BLaER1 treated with 17β-estradiol and CSF1 and Interleukin-3, amounts not matched to agents 10 nM and 100 nM (cell line): Measurements from ENCODE around the gene SARDH.

Source experiments
- H3K27ac ChIP-seq, 11 experiments: shearing (Covaris generic); formaldehyde crosslinking; 2 replicates each; pipeline ENCODE4 v1.8.1; 2022
- H3K27me3 ChIP-seq, 11 experiments: shearing (Covaris generic); formaldehyde crosslinking; 2 replicates each; pipeline ENCODE4 v1.8.1; 2022
- H3K36me3 ChIP-seq, 11 experiments: shearing (Covaris generic); formaldehyde crosslinking; 2 replicates each; pipeline ENCODE4 v1.8.1; 2022
- H3K4me1 ChIP-seq, 10 experiments: shearing (Covaris generic); formaldehyde crosslinking; 2 replicates each; pipeline ENCODE4 v1.8.1; 2022
- H3K4me2 ChIP-seq, 11 experiments: shearing (Covaris generic); formaldehyde crosslinking; 2 replicates each; pipeline ENCODE4 v1.8.1; 2022
- H3K4me3 ChIP-seq, 10 experiments: shearing (Covaris generic); formaldehyde crosslinking; 2 replicates each; pipeline ENCODE4 v1.8.1; 2022
- H3K9ac ChIP-seq, 11 experiments: shearing (Covaris generic); formaldehyde crosslinking; 2 replicates each; pipeline ENCODE4 v1.8.1; 2022
- H3K9me3 ChIP-seq, 11 experiments: shearing (Covaris generic); formaldehyde crosslinking; replicated peaks in 1 of 11; 2 replicates each; pipeline ENCODE4 v1.8.1; 2022
- H4K20me1 ChIP-seq, 11 experiments: shearing (Covaris generic); formaldehyde crosslinking; 2 replicates each; pipeline ENCODE4 v1.8.1; 2022
- Cebpa-rat ChIP-seq, 11 experiments: shearing (Covaris generic); IDR thresholded peaks; 2 replicates each; pipeline ENCODE4 v1.8.1; 2022

SARDH gene

DNA sequence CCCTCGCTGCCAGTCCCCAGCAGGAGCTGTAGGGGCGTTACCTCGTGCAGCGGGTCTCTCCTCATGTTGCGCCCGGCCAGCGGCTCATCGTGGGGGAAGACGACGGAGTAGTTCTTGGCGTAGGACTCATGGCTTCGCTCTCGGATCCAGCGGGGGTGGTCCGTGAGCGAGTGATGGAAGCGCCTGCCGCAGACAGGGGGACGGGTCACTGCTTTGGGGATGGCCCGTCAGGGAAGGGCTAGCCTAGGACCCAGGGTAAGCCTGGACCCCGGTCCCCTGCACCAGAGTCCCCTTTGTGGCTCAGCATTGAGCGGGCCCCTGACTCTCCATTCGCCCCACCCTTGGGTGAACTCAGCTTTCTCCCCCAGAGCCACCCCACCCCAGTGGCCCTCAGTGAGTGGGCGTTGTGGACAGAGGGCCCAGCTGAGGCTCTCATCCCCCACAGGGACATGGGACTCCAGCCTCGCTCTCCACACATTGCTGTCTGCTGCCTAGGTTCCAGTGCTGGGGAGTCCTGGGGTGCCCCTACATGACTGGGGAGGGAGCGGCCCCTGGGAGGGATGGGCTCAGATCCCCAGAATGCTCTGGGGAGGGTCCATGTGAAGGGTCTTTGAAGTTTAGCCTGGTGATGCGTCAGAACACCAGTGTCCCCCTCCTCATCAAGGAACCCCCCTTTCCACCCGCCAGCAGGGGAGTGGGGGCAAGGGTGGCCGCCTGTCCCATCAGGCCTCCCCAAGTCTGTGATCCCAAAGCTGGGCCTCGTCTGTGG, 29.7 kb downstream of the SARDH start:
- H3K9ac ChIP-seq, result peak overlapping the region in 8 of 11 experiments; percentile 6 to 79 (median 70); a peak in 13 of 22 replicates
- H3K9me3 ChIP-seq, result no peaks in the 10 kb centered on the region
- H3K4me3 ChIP-seq, result no peak overlapping the region
- no peaks in the 10 kb centered on the region for H4K20me1 ChIP-seq
- peaks cover 85 to 100% (median 100%) of the 10 kb centered on the region in 10 experiments for H3K4me1 ChIP-seq
- H3K4me2 ChIP-seq, result peak overlapping the region; percentile 81 to 100 (median 97)
- no peak for TF ChIP-seq Cebpa-rat (IDR thresholded peaks at IDR 0.05)
- H3K27ac ChIP-seq, result peak overlapping the region in 6 of 11 experiments; percentile 73 to 87 (median 85); a peak in 11 of 22 replicates
- no peaks in the 10 kb centered on the region for H3K36me3 ChIP-seq
- peaks cover 0 to 45% (median 0%) of the 10 kb centered on the region in 11 experiments; a peak in 7 of 22 replicates for H3K27me3 ChIP-seq

DNA sequence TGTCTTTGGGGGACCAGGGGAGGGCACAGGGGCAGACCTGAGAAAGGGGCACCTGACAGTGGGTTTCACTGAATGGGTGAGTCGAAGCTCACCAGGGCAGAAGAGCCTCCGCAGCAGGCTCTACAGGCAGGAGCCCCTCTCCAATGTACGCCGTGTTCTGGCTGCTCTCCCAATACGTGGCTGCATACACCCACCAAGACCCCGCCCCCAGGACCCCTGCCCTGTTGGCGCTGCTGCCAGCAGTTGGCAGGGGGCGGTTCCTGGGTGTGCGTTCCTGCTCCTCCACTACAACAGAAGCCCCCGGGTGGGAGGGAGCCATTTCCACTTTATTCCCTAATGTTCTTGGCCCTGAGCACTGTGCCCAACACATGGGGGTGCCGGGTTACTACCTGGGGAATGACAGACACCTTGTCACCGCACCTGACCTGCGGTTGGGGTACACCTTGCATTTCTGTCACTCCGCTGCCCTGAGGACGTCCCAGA, 30.3 kb downstream of the SARDH start:
- peak overlapping the region in 4 of 10 experiments; percentile 24 to 48 (median 25); a peak in 3 of 20 replicates for H3K4me3 ChIP-seq
- peak overlapping the region in 8 of 11 experiments; percentile 66 to 87 (median 80); a peak in 16 of 22 replicates for H3K27ac ChIP-seq
- no peaks in the 10 kb centered on the region for H3K9me3 ChIP-seq
- peaks cover 85 to 100% (median 100%) of the 10 kb centered on the region in 10 experiments for H3K4me1 ChIP-seq
- H3K36me3 ChIP-seq, result no peaks in the 10 kb centered on the region
- H3K27me3 ChIP-seq, result peaks cover 0 to 46% (median 0%) of the 10 kb centered on the region in 11 experiments; a peak in 7 of 22 replicates
- H3K4me2 ChIP-seq, result peak overlapping the region; percentile 81 to 100 (median 97)
- no peak for TF ChIP-seq Cebpa-rat (IDR thresholded peaks at IDR 0.05)
- no peaks in the 10 kb centered on the region for H4K20me1 ChIP-seq
- H3K9ac ChIP-seq, result peak overlapping the region in 10 of 11 experiments; percentile 3 to 79 (median 66); a peak in 15 of 22 replicates

DNA sequence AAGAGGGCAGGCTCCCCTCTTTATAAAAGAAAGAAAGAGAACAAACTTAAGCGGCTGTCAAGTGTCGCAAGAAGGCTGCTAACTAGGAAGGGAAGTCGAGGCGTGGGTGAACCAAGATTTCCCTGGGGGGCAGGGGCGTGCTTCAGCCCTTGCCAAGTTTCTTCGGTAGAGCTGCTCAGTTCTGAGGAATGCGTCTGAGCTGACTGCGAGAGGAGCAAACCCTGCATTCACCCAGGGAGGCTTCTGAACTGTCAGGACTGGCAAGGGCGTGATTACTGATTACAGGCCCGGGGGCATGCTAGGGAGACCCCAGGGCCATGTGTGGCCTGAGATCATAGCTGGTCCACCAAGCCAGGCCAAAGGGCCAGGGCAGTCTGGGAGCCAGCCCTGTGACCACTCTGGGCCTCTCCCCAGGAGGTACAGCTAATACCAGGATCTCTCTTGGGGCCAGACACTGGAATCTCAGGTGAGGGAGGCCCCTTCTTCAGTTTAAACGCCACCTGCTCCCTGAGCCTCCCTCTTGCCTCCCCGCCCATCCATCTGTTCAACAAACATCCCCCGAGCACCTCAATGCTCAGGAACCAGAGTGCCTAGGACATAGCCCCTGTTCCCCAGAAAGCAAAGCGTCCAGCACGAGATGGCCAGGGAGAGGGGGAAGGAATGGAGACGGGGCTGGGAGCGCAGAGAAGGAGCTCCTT, 30.9 kb downstream of the SARDH start:
- TF ChIP-seq Cebpa-rat (IDR thresholded peaks at IDR 0.05), result peak in 9 of 11 experiments; percentile 26 to 93 (median 68); a peak in 13 of 22 replicates
- Histone ChIP-seq H3K27ac (peak overlapping the region in 9 of 11 experiments; percentile 47 to 87 (median 75); a peak in 17 of 22 replicates), H3K4me3 (peak overlapping the region in 8 of 10 experiments; percentile 11 to 49 (median 36); a peak in 11 of 20 replicates), H4K20me1 (no peaks in the 10 kb centered on the region), H3K4me1 (peaks cover 85 to 100% (median 100%) of the 10 kb centered on the region in 10 experiments), H3K27me3 (peaks cover 0 to 50% (median 0%) of the 10 kb centered on the region in 11 experiments; a peak in 7 of 22 replicates), H3K9me3 (no peaks in the 10 kb centered on the region), H3K36me3 (no peaks in the 10 kb centered on the region), H3K9ac (peak overlapping the region in 10 of 11 experiments; percentile 3 to 79 (median 66); a peak in 19 of 22 replicates), H3K4me2 (peak overlapping the region; percentile 81 to 100 (median 97))

DNA sequence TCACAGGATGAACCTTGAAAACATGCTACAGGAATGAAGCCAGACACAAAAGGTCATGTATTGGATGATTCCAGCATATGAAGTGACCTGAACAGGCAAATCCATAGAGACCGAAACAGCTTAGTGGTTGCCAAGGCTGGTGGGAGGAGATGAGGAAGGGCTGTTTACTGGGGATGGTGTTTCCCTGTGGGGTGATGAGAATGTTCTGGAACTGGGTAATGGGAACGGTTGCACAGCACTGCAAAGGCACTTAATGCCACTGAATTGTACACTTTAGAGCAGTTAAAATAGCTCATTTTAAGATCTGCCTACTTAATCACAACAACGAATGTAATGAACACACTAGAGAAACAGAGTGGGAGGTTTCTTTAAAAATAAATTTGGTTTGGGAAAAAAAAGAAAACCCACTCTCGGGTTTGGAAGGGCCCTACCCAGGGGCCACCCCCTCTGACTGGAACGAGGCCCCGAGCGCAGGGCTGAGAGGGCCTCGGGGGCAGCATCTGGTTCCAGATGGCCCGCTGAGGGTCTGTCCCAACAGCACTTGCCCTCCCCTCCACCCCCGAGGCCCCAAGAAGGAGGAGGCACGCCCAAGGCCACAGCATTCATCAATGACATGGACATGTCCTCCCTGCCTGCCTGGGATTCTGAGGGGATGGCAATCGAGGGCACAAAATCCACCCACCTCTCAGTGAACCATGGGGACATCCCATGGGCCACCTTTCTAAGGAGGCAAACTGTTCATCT, 31.7 kb downstream of the SARDH start:
- no peaks in the 10 kb centered on the region for H4K20me1 ChIP-seq
- peak overlapping the region; percentile 81 to 100 (median 97) for H3K4me2 ChIP-seq
- H3K9me3 ChIP-seq, result no peaks in the 10 kb centered on the region
- peaks cover 0 to 56% (median 0%) of the 10 kb centered on the region in 11 experiments; a peak in 7 of 22 replicates for H3K27me3 ChIP-seq
- peak overlapping the region in 9 of 11 experiments; percentile 51 to 79 (median 67); a peak in 18 of 22 replicates for H3K9ac ChIP-seq
- H3K27ac ChIP-seq, result peak overlapping the region in 9 of 11 experiments; percentile 47 to 87 (median 74); a peak in 17 of 22 replicates
- peak overlapping the region in 7 of 10 experiments; percentile 11 to 49 (median 46); a peak in 7 of 20 replicates for H3K4me3 ChIP-seq
- H3K4me1 ChIP-seq, result peaks cover 85 to 100% (median 100%) of the 10 kb centered on the region in 10 experiments
- TF ChIP-seq Cebpa-rat (IDR thresholded peaks at IDR 0.05), result no peak
- no peaks in the 10 kb centered on the region for H3K36me3 ChIP-seq

DNA sequence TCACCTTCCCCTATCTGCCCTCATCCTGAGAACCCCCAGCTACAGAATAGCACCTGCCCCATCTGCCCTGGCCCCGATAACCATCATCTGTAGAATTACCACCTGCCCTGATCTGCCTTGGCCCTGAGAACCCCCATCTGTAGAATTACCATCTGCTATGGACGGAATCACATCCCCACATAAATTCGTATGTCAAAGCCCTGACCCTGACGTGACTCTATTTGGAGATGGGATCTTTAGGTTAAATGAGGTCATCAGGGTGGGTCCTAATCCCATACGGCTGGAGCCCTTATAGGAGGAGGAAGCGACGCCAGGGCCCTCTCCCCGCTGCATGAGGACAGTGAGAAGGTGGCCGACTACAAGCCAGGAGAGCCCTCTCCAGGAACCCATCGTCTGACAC, 32.6 kb downstream of the SARDH start:
- no peaks in the 10 kb centered on the region for H4K20me1 ChIP-seq
- H3K4me1 ChIP-seq, result peaks cover 87 to 100% (median 100%) of the 10 kb centered on the region in 10 experiments
- H3K27ac ChIP-seq, result peak overlapping the region in 3 of 11 experiments; percentile 84 to 87 (median 86); a peak in 4 of 22 replicates
- H3K27me3 ChIP-seq, result peaks cover 0 to 54% (median 0%) of the 10 kb centered on the region in 11 experiments; a peak in 7 of 22 replicates
- H3K4me2 ChIP-seq, result peak overlapping the region in 10 of 11 experiments; percentile 81 to 100 (median 98); a peak in 18 of 22 replicates
- no peak overlapping the region for H3K4me3 ChIP-seq
- H3K36me3 ChIP-seq, result no peaks in the 10 kb centered on the region
- no peak for TF ChIP-seq Cebpa-rat (IDR thresholded peaks at IDR 0.05)
- peak overlapping the region in 2 of 11 experiments; percentile 75 to 78; a peak in 1 of 22 replicates for H3K9ac ChIP-seq
- no peaks in the 10 kb centered on the region for H3K9me3 ChIP-seq

DNA sequence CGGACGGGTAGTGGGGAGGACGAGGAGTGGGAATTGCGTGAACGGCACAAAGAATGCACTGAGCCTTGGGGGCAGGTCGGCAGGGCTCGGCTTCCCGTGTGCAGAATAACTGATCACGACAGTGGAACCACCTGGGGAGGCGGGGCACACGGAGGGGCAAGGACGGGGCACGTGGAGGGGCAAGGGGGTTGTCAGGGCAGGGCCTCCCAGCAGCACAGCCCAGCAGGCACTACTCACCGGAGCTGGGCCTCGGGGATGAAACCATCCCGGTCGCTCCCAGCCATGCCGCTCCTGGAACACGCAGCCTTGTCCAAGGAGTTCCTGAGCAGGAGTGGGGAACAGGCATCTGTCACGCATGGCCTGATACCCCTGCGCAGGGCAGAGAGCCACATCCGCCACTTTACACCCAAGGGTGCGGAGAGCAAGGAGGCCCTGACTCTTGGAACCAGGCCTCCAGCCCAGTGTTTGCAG, 33.4 kb downstream of the SARDH start:
- Histone ChIP-seq H4K20me1 (no peaks in the 10 kb centered on the region), H3K27me3 (peaks cover 0 to 46% (median 0%) of the 10 kb centered on the region in 11 experiments; a peak in 7 of 22 replicates), H3K4me3 (peak overlapping the region in 2 of 10 experiments; percentile 12 to 45; a peak in 1 of 20 replicates), H3K9ac (peak overlapping the region in 4 of 11 experiments; percentile 70 to 90 (median 89); a peak in 8 of 22 replicates), H3K4me1 (peaks cover 86 to 100% (median 100%) of the 10 kb centered on the region in 10 experiments), H3K36me3 (no peaks in the 10 kb centered on the region), H3K27ac (peak overlapping the region in 4 of 11 experiments; percentile 41 to 98 (median 96); a peak in 7 of 22 replicates), H3K9me3 (no peaks in the 10 kb centered on the region), H3K4me2 (peak overlapping the region; percentile 81 to 100 (median 98); a peak in 21 of 22 replicates)
- TF ChIP-seq Cebpa-rat (IDR thresholded peaks at IDR 0.05), result no peak

DNA sequence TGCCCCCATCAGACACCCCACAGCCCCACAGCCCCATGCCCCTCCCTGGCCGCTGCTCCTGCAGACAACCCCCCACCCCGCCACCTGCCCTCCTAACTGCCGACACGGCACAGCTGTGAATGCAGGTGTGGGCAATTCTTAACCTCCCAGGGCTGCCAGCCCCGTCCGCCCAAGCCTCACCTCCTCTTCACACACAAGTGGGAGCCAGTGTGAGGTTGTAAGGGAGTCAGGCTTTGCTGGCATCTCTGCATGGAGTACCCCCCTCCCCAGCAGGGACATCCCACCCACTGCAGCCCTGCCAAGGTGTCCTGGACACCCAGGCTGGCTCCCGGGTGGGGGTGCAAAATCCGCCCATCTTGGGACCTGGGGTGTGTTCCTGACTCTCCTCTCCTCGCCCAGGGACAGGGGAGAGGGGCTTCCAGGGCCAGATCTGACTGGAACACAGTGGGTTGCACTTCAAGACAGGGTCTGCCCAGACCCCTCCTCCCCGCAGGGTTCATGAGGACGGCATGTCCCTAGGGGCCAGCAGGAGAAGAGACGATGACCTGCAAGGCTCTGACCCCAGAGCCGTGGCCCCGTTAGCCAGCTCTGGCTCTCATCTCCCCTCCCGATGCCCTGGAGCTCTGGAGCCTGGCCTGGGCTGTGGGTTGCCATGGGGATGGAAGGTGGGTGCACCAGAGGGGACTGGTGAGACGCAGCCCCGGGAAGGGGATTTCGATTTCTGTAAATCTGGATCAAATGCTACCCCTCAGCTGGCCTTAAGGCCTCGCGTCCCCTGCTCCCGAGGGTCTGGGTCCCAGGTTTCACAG, 34.4 kb downstream of the SARDH start:
- H3K9me3 ChIP-seq, result no peaks in the 10 kb centered on the region
- peak overlapping the region in 7 of 11 experiments; percentile 33 to 98 (median 96); a peak in 13 of 22 replicates for H3K27ac ChIP-seq
- H3K4me3 ChIP-seq, result peak overlapping the region in 6 of 10 experiments; percentile 11 to 64 (median 53); a peak in 10 of 20 replicates
- no peak for TF ChIP-seq Cebpa-rat (IDR thresholded peaks at IDR 0.05)
- no peaks in the 10 kb centered on the region for H3K36me3 ChIP-seq
- H3K27me3 ChIP-seq, result peaks cover 0 to 37% (median 0%) of the 10 kb centered on the region in 11 experiments; a peak in 7 of 22 replicates
- H3K9ac ChIP-seq, result peak overlapping the region in 7 of 11 experiments; percentile 10 to 90 (median 88); a peak in 12 of 22 replicates
- peaks cover 76 to 94% (median 93%) of the 10 kb centered on the region in 10 experiments for H3K4me1 ChIP-seq
- H3K4me2 ChIP-seq, result peak overlapping the region; percentile 81 to 100 (median 98)
- no peaks in the 10 kb centered on the region for H4K20me1 ChIP-seq
